HUES48 (cell line): ENCODE results near the gene PIP5KL1.

ENCODE experiments used
- H3K27ac ChIP-seq: one replicate; pipeline ENCODE4 v1.7.0; 2013; ENCODE audit warnings: low read depth, low read length, inconsistent platforms
- H3K27me3 ChIP-seq: 2 replicates; pipeline ENCODE4 v1.6.1; 2013; ENCODE audit warnings: mild to moderate bottlenecking, low read length; ENCODE audit not compliant: control insufficient read depth, insufficient read depth
- H3K36me3 ChIP-seq: 2 replicates; pipeline ENCODE4 v1.6.1; 2013; ENCODE audit warnings: low read length; ENCODE audit not compliant: control insufficient read depth, insufficient read depth
- H3K4me1 ChIP-seq: 2 replicates; pipeline ENCODE4 v1.6.1; 2013; ENCODE audit warnings: mild to moderate bottlenecking, low read length; ENCODE audit not compliant: control insufficient read depth, insufficient read depth
- H3K4me3 ChIP-seq: 2 replicates; pipeline ENCODE4 v1.5.1; 2013; ENCODE audit warnings: mild to moderate bottlenecking, low read depth, low read length
- H3K9ac ChIP-seq: 2 replicates; pipeline ENCODE4 v1.6.1; 2013; ENCODE audit warnings: mild to moderate bottlenecking, low read depth, low read length, moderate library complexity
- H3K9me3 ChIP-seq: 2 replicates; pipeline ENCODE4 v1.6.1; 2013; ENCODE audit warnings: low read length; ENCODE audit not compliant: control insufficient read depth, insufficient read depth

PIP5KL1 gene

DNA sequence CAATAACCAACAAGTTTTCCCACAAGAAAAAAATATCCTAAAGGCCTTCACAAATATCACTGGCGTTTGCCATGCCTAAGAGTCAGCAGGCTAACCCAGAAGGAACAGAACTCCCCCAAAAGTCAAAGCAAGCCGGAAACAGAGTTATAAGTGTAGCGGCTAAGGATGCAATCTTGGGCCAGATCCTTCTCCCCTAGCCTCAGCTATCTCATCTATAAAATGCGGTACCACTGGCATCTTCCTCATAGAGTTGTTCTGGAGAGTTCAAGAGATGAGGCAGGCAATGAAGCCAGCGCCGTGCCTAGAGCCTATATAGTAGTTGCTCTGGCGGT, 6.4 kb upstream of the PIP5KL1 start:
- Histone ChIP-seq H3K27me3 (no peaks in the 10 kb centered on the region), H3K9ac (peak overlapping the region; percentile 71), H3K27ac (no peak overlapping the region), H3K9me3 (no peaks in the 10 kb centered on the region), H3K36me3 (peaks cover 27% of the 10 kb centered on the region), H3K4me3 (peak overlapping the region; percentile 89), H3K4me1 (peaks cover 6% of the 10 kb centered on the region)

- Histone ChIP-seq H3K27me3 (no peaks in the 10 kb centered on the region), H3K27ac (no peak overlapping the region), H3K9ac (no peak overlapping the region), H3K4me3 (peak overlapping the region; percentile 89), H3K36me3 (peaks cover 23% of the 10 kb centered on the region; the same call in 1 of the 2 replicates), H3K4me1 (peaks cover 9% of the 10 kb centered on the region), H3K9me3 (no peaks in the 10 kb centered on the region)
These were observed 5.8 kb upstream of the PIP5KL1 start for GRCh38 chr9:127936347-127936852.

DNA sequence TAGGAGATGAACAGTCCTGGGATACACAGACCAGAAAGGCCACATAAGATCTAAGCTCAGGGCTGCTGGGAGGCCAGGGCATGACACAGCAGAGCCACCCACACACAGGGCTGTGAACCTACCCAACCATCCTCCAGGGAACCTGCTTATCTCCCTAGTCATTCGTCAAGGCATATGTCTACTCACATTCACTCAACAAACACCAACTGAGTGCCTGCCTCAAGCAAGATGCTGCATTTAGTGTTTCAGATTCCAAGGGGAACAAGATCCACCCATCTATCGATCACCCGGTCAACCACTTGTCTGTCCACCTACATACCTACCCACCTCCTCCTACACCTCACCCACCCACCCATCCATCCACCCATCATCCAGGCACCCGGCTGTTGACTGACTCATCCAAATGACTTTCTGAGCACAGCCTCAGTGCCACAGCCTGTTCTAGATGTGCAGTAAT, 5.2 kb upstream of the PIP5KL1 start:
- Histone ChIP-seq H3K4me3 (no peak overlapping the region), H3K27ac (no peak overlapping the region), H3K36me3 (peaks cover 18% of the 10 kb centered on the region; the same call in 1 of the 2 replicates), H3K27me3 (no peaks in the 10 kb centered on the region), H3K4me1 (peaks cover 15% of the 10 kb centered on the region), H3K9me3 (no peaks in the 10 kb centered on the region), H3K9ac (no peak overlapping the region)

DNA sequence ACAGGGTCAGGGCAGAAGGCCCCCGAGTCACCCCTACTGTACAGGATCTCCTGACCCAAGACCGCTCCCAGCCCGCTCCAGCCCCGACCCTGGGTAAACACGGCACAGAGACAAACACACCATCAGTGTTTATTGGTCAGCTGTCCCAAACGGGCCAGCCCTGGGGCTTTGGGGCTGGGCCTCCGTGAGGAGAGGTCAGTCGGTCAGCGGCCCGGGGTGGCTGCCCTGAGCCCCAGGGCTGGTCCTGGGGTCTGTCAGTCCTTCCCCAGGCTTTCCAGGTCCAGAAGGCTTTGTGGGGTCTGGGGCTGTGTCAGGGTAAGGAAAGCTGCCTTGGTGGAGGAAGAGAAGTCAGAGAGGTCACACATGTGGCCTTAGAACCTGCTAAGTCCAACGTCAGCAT, 4.4 kb upstream of the PIP5KL1 start:
- no peak overlapping the region for H3K9ac ChIP-seq
- no peak overlapping the region for H3K27ac ChIP-seq
- H3K4me3 ChIP-seq, result no peak overlapping the region

DNA sequence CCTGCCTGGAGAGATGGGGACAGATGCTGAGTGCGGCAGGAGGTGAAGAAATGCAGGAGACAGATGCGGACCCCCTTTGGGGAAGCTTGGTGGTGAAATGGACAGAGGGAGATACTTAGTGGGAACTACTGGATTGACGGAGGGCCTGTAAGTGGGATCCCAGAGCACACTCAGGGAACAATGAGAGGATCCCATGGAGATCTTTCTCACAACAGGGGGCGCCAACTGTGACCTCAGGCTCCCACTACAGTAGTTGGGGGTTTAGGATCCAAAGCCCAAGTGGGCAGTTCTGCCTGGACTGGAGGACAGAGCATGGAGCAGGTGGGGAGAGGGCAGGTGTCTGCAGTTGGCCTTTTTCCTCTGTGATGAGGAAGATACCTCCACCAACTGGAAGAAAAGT, 3.7 kb upstream of the PIP5KL1 start:
- peaks cover 19% of the 10 kb centered on the region for H3K4me1 ChIP-seq
- peaks cover 5% of the 10 kb centered on the region for H3K27me3 ChIP-seq
- no peak overlapping the region for H3K9ac ChIP-seq

More for the DNA sequence above, 4.4 kb upstream of the PIP5KL1 start:
- no peaks in the 10 kb centered on the region for H3K9me3 ChIP-seq
- peaks cover 14% of the 10 kb centered on the region; the same call in 1 of the 2 replicates for H3K36me3 ChIP-seq
- H3K27me3 ChIP-seq, result no peaks in the 10 kb centered on the region
- H3K4me1 ChIP-seq, result peaks cover 16% of the 10 kb centered on the region

GRCh38 chr9:127931092-127931881, 710 bp upstream of the PIP5KL1 start:
- Histone ChIP-seq H3K9me3 (no peaks in the 10 kb centered on the region), H3K4me3 (peak overlapping the region; percentile 62), H3K27ac (peak overlapping the region; percentile 64), H3K36me3 (peaks cover 11% of the 10 kb centered on the region; the same call in 1 of the 2 replicates), H3K4me1 (peaks cover 26% of the 10 kb centered on the region), H3K27me3 (peaks cover 17% of the 10 kb centered on the region), H3K9ac (no peak overlapping the region)

More for the DNA sequence above, 3.7 kb upstream of the PIP5KL1 start:
- Histone ChIP-seq H3K9me3 (no peaks in the 10 kb centered on the region), H3K27ac (no peak overlapping the region), H3K36me3 (peaks cover 11% of the 10 kb centered on the region; the same call in 1 of the 2 replicates), H3K4me3 (no peak overlapping the region)

- no peaks in the 10 kb centered on the region for H3K9me3 ChIP-seq
- H3K27ac ChIP-seq, result no peak overlapping the region
- H3K4me3 ChIP-seq, result no peak overlapping the region
- peaks cover 17% of the 10 kb centered on the region for H3K27me3 ChIP-seq
- H3K4me1 ChIP-seq, result peaks cover 26% of the 10 kb centered on the region
- H3K36me3 ChIP-seq, result no peaks in the 10 kb centered on the region
- H3K9ac ChIP-seq, result no peak overlapping the region
These were observed 975 bp downstream of the PIP5KL1 start for GRCh38 chr9:127929625-127929979.

DNA sequence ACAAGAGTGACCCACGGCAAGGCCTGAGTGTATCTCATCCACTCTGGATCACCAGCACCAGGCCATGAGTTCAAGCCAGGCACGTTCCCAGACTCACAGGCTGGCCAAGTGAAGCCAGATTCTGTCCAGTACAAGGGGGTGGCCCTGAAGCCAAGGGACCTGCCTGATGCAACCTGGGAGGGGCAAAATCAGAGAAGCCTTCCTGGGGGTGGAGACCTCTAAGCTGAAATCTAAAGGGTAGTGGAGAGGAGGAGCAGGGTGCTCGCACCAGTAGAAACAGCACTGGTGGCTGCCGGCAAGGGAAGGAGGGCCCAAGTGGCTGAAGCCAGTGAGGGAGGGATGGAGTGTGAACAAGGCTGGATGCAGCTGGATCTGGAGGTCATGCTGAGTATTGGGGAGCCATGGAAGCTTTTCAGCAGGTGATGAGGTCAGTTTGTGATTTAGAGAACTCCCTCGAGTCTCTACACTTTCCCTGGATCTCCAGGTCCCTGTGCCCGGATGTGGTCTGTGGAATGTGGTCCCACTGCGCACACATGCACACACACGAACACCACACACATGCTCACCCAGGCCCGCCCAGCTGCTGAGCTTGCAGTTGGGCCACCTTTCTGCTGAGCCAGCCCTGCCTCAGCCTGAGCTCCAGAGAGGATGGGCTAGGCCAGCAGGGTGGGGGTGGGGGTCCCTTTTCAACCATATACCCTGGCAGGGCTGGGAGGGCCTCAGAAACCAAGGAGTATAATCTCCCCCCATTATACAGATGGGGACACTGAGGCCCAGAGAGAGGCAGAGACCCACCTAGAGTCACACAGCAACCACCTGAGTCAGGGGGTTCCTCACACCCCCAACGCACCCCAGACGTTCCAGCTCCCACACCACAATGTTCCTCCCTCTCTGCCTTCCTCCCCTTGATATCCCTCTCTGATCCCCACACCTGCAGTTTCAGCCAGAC, 1.6 kb downstream of the PIP5KL1 start:
- no peak overlapping the region for H3K9ac ChIP-seq
- peaks cover 17% of the 10 kb centered on the region for H3K27me3 ChIP-seq
- H3K9me3 ChIP-seq, result no peaks in the 10 kb centered on the region
- H3K36me3 ChIP-seq, result no peaks in the 10 kb centered on the region
- H3K4me1 ChIP-seq, result peaks cover 26% of the 10 kb centered on the region
- no peak overlapping the region for H3K27ac ChIP-seq
- H3K4me3 ChIP-seq, result 0 out of 2 replicates have a peak overlapping the region, but pooled peaks have one; percentile 69

GRCh38 chr9:127927988-127928675, 2.4 kb downstream of the PIP5KL1 start:
- H3K27me3 ChIP-seq, result peaks cover 17% of the 10 kb centered on the region
- H3K9ac ChIP-seq, result no peak overlapping the region
- no peaks in the 10 kb centered on the region for H3K9me3 ChIP-seq
- H3K27ac ChIP-seq, result no peak overlapping the region
- peaks cover 26% of the 10 kb centered on the region for H3K4me1 ChIP-seq
- H3K36me3 ChIP-seq, result no peaks in the 10 kb centered on the region
- peak overlapping the region; percentile 69 for H3K4me3 ChIP-seq

DNA sequence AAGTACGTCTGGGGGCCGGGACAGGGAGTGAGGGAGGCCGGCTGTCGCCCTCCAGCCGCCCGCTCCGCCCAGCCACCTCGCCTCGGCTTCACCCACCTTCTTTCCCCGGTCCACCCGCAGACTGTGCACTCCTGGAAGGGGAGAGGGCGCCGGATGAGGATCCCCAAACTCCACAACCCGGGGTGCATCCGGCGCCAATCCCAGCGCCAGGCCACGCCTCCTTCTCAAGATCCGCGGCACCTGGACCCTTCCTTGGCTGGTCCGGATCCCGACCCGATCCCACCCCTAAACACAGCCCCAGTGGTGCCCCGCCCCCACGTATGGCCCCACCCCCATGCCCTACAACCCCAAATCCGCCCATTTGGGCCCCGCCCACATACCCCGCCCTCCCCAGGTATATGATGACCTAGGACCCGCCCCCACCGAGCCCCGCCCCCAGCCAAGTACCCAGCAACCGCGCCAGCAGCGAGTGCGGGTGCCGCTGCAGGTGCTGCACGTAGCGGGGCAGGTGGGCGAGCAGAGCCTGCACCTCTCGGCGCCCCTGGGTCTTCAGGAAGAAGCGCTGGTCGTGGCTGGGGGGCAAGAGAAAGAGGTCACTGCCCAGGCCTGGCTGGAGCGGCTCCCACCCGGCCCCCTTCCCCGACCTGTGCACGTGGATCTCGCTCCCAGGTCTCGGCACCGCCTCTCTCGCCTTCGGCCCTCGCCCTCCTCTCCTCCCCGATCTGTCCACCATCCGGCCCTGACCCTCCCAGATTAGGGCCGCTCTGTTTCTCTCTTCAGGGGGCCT, 3.2 kb downstream of the PIP5KL1 start:
- H3K36me3 ChIP-seq, result no peaks in the 10 kb centered on the region
- H3K4me3 ChIP-seq, result peak overlapping the region; percentile 81
- H3K27me3 ChIP-seq, result peaks cover 17% of the 10 kb centered on the region
- no peak overlapping the region for H3K27ac ChIP-seq
- H3K9ac ChIP-seq, result peak overlapping the region; percentile 51; the same call in 1 of the 2 replicates
- no peaks in the 10 kb centered on the region for H3K9me3 ChIP-seq
- peaks cover 26% of the 10 kb centered on the region for H3K4me1 ChIP-seq
